ENCODE measurements around the gene MLKL.

Gene MLKL

DNA sequence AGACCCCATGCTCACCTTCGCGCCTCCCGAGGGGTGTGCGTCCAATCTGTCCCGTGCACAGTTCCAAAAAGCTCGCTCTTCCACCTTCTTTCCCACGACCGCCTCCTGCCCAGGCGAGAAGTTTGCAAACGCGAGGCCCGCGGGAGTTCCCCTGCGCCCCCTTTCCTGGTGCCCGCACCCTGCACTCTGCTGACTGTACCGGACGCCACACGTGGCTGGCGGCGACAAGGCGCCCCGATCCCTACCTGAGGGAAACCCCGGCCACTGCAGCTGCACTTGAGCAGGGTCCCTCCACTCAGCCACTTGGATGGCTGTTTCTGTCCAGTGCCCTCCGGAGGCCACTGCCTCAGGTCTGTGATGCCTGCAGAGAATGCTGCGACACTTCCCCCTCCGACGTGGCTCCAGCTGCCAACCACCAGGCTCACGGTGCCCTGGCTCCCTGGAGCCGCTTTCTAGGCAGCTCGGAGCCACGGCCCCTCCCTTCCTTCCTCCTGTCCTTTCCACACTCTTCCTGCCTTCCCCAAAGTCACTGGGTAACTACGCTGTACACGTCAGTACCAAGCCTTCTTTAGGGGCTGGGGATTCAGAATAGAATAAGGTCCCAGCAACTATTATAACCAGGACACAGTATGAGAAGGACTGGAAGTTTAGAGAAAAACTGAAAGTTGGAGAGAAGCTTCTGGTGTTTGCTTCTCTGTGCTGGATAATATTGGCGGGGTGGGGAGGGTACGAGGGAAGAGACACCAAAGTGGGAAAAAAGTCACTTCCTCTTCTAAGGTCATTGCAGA, at the start of gene MLKL:
MLKL (minus strand) TSS at position 425 of the 788 bp plus-strand sequence. CDS start 5,105 bp downstream, outside the sequence.
- TF ChIP-seq CTCF (IDR thresholded peaks at IDR 0.05; ENCODE audit: low read depth, low read length): no peak; the same call in 1 of the 2 replicates
- DNase-seq (ENCODE audit: extremely low read depth, low read depth): no peak

DNA sequence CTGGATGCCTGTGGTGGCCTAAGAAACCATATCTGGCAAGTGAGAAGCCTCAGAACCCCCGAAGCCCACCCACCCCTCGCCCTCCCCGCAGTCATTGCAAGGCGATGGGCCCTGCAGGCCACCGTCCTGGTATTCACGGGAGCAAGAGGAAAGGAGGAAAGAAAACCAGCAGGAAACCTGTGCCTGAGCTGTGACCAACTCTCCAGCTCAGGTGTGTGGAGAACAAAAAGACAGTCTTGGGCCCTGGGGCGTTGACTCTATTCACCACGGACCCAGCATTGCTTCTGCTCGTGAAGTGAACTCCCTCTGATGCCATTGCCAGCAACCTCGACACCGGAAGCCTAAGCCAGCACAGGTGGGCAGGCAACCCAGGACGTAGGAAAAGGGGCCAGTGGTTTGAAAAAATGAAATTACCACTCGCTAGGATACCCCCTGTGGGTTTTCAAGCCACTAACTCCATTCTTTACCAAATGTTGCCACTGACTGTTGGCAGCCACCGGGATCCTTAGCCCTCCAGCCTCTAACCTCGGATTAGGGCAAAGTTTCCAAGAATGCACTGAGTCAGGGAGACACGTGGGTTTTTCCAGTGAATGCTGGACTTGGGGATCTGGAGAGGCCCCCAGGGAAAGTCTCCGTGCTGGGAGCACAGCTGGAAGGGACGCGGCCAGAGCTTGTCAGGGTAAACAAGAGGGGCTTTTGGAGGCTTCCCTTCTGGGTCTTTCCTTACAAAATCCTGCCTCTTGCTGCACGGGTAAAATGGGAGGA, 48.8 kb upstream of the MLKL start:
- no peak for DNase-seq (ENCODE audit: extremely low read depth, low read depth)
- TF ChIP-seq CTCF (IDR thresholded peaks at IDR 0.05; ENCODE audit: low read depth, low read length): no peak

- TF ChIP-seq CTCF (IDR thresholded peaks at IDR 0.05; ENCODE audit: low read depth, low read length): no peak
- no peak for DNase-seq (ENCODE audit: extremely low read depth, low read depth)
Measured at GRCh38 chr16:74748616-74749026, 48.0 kb upstream of the MLKL start.

DNA sequence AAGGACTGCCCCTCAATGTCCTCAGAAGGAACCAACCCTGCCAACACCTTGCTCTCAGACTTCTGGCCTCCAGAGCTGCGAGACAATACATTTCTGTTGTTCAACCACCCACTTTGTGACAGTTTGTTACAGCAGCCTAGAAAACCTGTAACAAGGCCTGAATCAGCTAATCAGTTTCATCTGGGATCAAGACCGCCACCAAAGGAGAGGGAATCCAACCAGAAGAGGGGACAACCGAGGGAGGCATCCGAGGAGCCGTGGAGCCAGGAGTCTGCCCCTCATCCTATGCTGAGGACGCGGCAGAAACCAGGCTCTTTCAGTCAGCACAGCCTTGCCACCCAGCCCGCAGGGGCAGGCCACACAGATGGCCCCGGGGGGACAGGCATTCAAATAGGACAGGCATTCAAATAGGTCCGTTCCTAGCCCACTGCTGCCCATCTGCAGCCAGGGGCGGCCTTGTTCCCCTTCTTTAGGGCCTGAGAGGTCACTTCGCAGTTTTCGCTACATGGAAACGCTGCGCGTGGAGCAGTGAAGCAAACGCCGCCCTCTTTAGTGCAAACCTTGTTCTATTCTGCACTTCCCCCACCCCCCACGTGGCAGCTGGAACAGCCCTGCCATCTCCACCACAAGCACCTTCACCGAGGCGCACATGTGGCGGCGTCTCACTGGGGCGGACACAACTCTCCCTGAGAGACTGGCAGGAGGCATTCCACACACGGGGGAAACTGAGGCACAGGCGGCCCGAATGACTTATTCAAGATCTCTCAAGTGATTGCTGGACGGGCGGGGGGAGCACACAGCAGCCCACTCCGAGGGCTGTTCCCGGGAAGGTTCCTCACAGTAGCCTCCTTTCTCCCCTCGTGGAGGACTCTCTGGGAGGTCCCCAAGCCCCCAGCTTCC, 47.3 kb upstream of the MLKL start:
- no peak for DNase-seq (ENCODE audit: extremely low read depth, low read depth)
- TF ChIP-seq CTCF (IDR thresholded peaks at IDR 0.05; ENCODE audit: low read depth, low read length): no peak

DNA sequence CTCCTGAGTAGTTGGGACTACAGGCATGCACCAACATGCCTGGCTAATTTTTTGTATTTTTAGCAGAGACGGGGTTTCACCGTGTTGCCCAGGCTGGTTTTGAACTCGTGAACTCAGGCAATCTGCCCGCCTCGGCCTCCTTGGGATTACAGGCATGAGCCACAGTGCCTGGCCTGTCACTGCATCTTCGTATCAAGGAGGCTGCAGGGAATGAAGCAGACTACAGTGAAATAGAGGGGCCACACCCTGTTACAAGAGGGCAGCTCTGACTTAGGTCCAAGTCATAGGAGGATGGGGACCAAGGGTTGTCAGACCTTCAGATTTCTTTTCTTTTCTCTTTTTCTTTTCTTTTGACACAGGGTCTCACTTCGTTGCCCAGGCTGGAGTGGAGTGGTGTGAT, 45.3 kb upstream of the MLKL start:
- DNase-seq (ENCODE audit: extremely low read depth, low read depth): no peak

GRCh38 chr16:74745109-74745615, 44.5 kb upstream of the MLKL start:
- TF ChIP-seq CTCF (IDR thresholded peaks at IDR 0.05; ENCODE audit: low read depth, low read length): no peak
- DNase-seq (ENCODE audit: extremely low read depth, low read depth): no peak

More for the DNA sequence above, 45.3 kb upstream of the MLKL start:
- TF ChIP-seq CTCF (IDR thresholded peaks at IDR 0.05; ENCODE audit: low read depth, low read length): no peak

Data from AG09319 (cell line).